Bronchial epithelial cell (primary cell): ENCODE results near the gene PGP. TPM values are rescaled to one million over a fixed set of nuclear protein-coding genes. Genes with fewer than 3 reads are reported as not detected.

ENCODE experiments used
- DNase-seq: peaks from one replicate; pipeline ENCODE4 v3.0.0-alpha.2; 2010; ENCODE audit warnings: low read depth
- FAIRE-seq: peaks from 2 replicates; lab custom pipeline; 2011; peaks lifted over from hg19 to GRCh38; lab: Jason Lieb, UNC
- H3K27me3 ChIP-seq: 2 replicates; pipeline ENCODE4 v1.5.1; 2011; ENCODE audit warnings: low read length; ENCODE audit not compliant: control insufficient read depth, insufficient read depth
- H3K36me3 ChIP-seq: 2 replicates; pipeline ENCODE4 v1.5.1; 2011; ENCODE audit warnings: low read length; ENCODE audit not compliant: control insufficient read depth, insufficient read depth
- H3K4me3 ChIP-seq: 2 replicates; pipeline ENCODE4 v1.5.1; 2011; ENCODE audit warnings: mild to moderate bottlenecking, low read depth, low read length, control low read depth
- total RNA-seq: library from RNA; depleted of rRNA; stranded (reverse); fragments of >200 nt; gene quantifications from 2 replicates; pipeline ENCODE4 v1.2.1, GENCODE V29; 2014
- TF ChIP-seq, protein P1 (sequence below): IDR thresholded peaks from 2 replicates; pipeline ENCODE4 v1.5.1; 2011; ENCODE audit warnings: mild to moderate bottlenecking, moderate library complexity, low read length, control low read depth, inconsistent platforms; ENCODE audit not compliant: insufficient read depth, severe bottlenecking

Gene PGP
- total RNA-seq, 1 donor from 2014 or later = 9.5 TPM

DNA sequence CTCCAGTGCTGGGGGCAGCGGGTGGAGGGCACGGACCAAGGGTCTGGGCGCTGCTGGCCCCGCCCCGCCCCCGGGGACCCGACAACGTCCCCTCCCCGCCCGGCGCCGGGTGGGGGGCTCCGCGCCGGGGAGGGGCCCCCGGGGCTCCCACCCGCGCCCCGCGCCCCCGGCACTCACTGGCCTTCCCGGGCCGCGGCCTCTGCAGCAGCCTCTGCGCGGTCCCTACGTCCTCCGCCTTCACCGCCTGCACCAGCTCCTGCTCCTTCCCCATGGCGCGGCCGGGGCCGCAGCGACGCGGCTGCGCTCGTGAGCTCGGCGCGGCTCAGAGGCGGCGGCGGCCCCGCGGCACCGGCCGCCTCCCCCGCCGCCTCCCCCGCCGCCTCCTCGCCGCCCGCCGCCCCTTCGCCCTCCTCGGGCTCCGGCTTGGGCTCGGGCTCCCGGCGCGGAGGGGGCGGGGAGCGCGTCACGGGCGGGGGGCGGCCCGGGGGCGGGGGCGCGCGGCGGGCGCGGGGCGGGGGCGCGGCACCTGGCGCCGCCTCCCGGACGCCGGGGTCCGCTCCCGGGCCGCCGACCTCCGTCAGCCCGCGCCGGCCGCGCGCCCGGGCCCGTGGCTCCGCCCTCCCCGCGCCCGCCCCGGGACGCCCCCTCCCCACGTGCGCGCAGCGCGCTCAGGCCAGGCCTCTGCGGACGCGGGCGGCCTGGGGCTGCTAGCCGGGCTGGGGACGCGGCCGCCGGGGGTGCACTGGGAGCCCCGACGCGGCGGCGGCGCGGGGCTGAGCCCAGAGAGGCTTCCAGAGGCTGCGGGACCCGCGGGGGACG is 18.3 kb downstream of the PGP start, which contains the start of gene CASKIN1:
TSS of gene CASKIN1 (minus strand) at position 444 of the 819 bp plus-strand sequence. CDS start at position 271, 173 bp downstream.
- TF ChIP-seq, protein P1, sequence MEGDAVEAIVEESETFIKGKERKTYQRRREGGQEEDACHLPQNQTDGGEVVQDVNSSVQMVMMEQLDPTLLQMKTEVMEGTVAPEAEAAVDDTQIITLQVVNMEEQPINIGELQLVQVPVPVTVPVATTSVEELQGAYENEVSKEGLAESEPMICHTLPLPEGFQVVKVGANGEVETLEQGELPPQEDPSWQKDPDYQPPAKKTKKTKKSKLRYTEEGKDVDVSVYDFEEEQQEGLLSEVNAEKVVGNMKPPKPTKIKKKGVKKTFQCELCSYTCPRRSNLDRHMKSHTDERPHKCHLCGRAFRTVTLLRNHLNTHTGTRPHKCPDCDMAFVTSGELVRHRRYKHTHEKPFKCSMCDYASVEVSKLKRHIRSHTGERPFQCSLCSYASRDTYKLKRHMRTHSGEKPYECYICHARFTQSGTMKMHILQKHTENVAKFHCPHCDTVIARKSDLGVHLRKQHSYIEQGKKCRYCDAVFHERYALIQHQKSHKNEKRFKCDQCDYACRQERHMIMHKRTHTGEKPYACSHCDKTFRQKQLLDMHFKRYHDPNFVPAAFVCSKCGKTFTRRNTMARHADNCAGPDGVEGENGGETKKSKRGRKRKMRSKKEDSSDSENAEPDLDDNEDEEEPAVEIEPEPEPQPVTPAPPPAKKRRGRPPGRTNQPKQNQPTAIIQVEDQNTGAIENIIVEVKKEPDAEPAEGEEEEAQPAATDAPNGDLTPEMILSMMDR = no peak
- no peak for FAIRE-seq
- H3K27me3 ChIP-seq = peaks cover 4% of the 10 kb centered on the region
- peak within 1 kb of the TSS; percentile 31 for H3K4me3 ChIP-seq
- no peak for DNase-seq
- no peaks in the 10 kb centered on the region for H3K36me3 ChIP-seq

DNA sequence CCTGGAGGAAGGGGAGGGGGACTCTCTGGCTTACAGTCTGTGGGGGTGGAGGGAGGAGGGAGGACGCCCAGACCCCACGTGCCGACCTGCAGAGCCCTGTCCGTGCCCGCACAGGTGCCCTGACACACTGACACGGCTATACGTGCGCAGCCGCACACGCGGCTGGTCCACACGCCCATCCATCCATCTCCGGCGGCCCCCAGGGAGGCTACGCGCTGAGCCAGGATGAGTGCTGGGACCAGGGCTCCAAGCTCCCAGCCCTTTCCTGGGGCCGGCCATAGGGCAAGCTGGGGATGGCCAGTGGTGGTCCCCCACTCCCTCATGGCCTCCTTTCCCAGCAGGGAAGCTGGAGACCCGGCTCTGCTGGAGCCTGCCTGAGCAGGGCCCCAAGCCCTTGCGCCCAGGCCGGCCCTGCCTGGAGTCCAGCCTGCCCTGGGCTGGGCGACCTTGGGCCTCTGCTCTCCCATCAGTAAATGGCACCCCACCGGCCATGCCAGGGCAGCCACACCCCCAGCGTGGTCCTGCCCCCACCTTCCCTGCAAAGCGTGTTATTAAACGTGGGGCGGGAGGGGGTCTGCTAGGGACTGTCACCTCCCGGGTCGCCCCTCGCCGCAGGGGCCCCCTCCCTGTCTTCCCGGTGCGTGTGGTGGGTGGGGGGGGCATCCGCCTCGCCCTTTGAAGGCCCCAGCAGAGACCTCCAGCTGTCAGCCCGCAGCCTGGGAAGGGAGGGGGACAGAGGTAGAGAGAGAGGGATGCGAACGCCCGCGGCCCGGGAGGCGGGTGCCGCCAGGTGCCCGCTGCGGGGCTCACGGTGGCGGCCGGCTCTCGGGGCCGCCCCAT is 19.1 kb downstream of the PGP start:
- H3K4me3 ChIP-seq = peak overlapping the region; percentile 31
- TF ChIP-seq, protein P1 = no peak
- no peak for FAIRE-seq

DNA sequence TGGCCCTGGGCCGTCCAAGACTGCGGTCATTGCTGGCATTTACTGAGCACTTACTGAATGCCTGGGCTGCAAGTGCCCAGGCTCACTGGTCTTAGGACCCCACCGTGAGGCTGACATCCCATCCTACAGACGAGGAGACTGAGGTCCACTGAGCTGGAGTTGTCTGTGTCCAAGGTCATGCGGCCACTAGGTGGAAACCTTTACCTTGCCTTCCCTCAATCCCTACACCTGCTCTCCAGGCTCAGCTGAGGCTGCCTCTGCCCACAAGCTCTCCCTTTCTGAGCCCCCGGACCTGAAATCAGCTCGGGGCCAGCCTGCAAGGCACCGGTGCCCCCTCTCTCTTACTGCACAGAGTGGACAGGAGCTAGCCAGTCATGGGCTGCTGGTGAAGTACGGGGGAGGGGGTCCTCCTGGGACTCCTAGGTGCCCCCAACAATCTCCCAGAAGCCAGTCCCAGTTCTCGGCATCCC is 19.8 kb downstream of the PGP start:
- Histone ChIP-seq H3K36me3 (no peaks in the 10 kb centered on the region), H3K4me3 (no peak overlapping the region), H3K27me3 (peaks cover 4% of the 10 kb centered on the region)
- FAIRE-seq = no peak
- peak; percentile 61 for DNase-seq
- TF ChIP-seq, protein P1 = peak; percentile 85

More for the DNA sequence above, 19.1 kb downstream of the PGP start:
- Histone ChIP-seq H3K36me3 (no peaks in the 10 kb centered on the region), H3K27me3 (peaks cover 4% of the 10 kb centered on the region)
- no peak for DNase-seq

DNA sequence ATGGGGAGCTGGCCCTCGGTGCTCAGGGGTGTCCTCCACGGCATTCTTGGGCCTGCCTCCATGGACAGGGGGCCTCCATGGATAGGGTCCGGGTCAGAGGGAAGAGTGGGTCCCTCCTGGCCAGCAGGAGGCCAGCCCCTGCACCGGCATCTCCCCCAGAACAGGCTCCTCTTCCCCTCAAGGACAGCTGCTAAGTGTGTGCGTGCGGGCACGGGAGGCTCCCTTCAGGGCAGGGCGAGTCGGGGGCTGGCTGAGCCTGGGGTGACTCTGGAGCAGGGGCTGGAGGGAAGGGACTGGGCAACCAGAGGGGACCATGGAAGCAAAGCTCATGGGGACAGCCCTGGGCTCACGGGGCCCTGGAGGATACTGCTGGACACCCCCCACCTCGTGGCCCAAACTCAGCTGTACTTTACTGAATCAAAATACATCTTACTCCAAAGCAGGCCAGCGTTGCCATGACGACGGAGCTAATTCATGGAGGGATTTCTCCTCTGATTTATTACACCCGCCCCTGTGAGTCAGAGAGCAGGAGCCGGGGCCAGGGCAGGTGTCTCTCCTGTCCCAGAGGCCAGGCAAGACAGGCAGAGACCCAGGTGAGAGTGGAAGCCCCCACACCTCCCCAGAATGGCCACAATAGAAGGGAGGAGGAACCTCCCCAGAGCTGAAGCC is 20.3 kb downstream of the PGP start:
- no peaks in the 10 kb centered on the region for H3K36me3 ChIP-seq
- no peak for FAIRE-seq
- DNase-seq = no peak
- TF ChIP-seq, protein P1 = no peak
- H3K4me3 ChIP-seq = no peak overlapping the region
- peaks cover 4% of the 10 kb centered on the region for H3K27me3 ChIP-seq

- TF ChIP-seq, protein P1 = no peak
- H3K4me3 ChIP-seq = no peak overlapping the region
- DNase-seq = no peak
- peaks cover 4% of the 10 kb centered on the region for H3K27me3 ChIP-seq
- H3K36me3 ChIP-seq = no peaks in the 10 kb centered on the region
- no peak for FAIRE-seq
Observed at GRCh38 chr16:2191446-2191706, 23.3 kb downstream of the PGP start.
